HG03064 (cell line): ENCODE results near the gene GBGT1.
"Not testable (repeated sequence)": the region's sequence is repeated elsewhere in the genome, so short reads cannot be mapped to it uniquely, and the experiment has no call there.

Experiments
- ATAC-seq: cut with Tn5 transposase; IDR thresholded peaks from one replicate; pipeline ENCODE4 v1.9.1; 2021; ENCODE audit warnings: low read depth; ENCODE audit not compliant: unreplicated experiment

Gene GBGT1

DNA sequence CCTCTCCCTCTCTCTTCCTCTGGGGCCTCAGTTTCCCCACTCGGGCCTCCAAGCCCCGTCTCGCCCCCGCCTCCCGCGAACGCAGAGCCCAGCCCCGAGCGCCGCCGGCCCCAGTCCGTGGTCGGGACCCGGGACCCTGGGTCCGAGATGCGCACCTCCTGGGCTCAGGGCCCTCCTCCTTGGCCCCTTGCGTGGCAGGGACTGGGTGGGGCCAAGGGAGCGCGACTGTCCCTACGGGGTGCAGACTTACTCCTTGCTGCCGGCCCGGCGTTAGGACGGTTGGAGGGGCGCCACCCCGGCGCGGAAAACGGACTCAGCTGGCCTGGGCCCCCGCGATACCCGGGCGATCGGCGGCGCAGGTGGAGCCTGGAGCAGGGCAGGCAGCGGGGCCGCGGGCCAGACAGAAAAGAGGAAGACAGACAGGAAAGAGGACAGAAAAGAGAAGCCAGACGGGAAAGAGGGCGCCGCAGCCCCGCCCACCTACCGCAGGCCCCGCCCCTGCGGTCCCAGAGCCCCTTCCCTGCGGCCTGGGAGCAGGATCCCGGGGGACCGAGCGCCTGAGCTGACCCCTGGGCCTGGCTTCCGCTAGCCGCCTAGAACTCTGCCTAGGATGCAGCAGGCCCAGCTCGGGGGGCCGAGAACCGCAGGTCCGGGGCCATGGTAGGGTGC, at the start of gene GBGT1:
TSS of gene GBGT1 (minus strand) at position 411 of the 669 bp plus-strand sequence. CDS start 1,502 bp downstream, outside the sequence.
- ATAC-seq = no peak

DNA sequence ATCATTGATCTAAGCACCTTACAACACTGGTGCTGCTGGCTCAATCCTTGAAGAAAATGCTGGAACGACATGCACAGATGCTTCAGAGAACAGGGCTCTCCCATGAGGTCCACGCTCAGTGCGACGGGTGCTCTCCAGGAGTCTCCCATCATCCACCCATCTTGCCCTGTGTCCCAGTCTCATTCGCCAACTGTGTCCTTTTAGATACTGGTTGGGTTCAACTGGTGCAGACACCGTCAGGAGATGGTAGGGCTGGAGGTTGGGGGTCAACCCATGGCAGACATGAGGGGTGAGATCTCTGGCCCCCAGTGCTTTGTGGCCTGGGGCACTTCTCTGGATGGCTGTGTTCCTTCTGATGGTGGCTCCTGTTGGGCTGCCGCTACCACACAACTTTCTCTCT, 46.9 kb upstream of the GBGT1 start:
- ATAC-seq = no peak

DNA sequence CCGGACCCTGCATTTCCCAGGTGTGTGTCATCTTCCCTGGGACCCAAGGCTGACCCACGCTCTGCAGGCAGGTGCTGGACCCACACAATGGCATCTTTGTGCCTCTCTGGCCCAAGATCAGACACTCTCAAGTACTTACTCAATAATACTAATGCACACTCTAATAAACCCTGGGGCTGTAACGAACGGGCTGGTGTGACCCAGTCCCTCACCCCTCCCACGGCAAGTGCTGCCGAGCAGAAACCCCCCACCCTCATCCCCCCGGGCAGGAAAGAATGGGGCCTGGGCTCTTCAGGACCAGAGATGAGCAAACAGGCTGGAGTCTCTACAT, 46.5 kb upstream of the GBGT1 start:
- no peak for ATAC-seq

GRCh38 chr9:133209327-133210201, 45.9 kb upstream of the GBGT1 start:
- ATAC-seq = not testable (repeated sequence)

DNA sequence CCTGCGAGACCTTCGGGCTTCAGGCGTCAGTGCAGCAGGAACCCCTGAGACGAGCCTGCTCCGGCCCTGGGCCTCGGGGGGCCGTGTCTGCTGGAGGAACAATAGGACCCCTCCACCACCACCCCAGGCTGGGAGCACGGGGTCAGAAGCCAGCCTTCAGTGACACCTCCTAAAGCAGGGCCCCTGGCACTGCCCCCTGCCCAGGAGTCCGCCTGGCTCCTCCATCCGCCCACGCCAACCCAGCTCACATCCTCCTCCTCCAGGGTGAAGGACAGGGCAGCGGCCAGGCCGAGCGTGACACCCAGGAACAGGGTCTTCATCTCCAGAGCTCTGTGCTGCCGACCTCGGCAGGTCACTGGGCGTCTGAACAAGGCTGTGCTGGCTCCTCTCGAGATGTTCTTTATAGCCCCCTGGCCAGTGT, 45.2 kb upstream of the GBGT1 start, which contains the start of gene OBP2B:
TSS of gene OBP2B (minus strand) at position 371 of the 421 bp plus-strand sequence. CDS start at position 320, 51 bp downstream.
- not testable (repeated sequence) for ATAC-seq

DNA sequence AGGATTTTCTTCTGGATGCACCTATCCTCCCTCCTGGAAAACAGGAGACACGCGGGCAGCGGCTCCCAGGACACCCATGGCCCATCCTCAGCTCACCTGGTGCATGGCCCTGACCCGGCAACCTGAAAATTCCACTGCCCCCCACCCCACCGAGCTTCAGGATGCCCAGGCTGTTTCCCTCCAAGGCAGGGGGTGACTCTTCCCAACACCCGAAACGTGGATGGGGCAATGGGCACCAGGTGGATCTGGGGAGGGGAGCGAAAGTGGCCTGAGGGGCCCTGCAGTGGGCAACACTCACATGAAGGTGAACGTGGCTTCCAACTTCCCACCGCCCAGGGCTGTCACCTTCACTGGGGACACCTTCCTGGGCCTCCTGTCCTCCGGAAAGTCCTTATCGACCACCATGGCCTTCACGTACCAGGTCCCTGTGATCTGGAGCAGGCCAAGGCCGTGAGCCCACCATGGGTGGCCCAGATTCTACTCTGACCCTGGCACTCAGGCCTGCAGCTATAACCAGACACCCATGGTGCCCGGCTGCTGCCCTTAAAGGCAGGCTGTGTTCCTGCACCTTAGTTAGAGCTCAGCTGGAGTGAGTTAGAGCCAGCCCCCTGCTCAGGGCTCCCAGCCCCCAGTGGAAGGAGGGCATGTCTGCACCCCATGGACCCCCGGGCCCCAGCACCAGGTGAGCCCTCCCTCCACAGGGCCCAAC, 44.6 kb upstream of the GBGT1 start:
- not testable (repeated sequence) for ATAC-seq

- no peak for ATAC-seq
Measured at GRCh38 chr9:133207540-133208170, 43.9 kb upstream of the GBGT1 start.

GRCh38 chr9:133207021-133207531, 43.4 kb upstream of the GBGT1 start:
- no peak for ATAC-seq

DNA sequence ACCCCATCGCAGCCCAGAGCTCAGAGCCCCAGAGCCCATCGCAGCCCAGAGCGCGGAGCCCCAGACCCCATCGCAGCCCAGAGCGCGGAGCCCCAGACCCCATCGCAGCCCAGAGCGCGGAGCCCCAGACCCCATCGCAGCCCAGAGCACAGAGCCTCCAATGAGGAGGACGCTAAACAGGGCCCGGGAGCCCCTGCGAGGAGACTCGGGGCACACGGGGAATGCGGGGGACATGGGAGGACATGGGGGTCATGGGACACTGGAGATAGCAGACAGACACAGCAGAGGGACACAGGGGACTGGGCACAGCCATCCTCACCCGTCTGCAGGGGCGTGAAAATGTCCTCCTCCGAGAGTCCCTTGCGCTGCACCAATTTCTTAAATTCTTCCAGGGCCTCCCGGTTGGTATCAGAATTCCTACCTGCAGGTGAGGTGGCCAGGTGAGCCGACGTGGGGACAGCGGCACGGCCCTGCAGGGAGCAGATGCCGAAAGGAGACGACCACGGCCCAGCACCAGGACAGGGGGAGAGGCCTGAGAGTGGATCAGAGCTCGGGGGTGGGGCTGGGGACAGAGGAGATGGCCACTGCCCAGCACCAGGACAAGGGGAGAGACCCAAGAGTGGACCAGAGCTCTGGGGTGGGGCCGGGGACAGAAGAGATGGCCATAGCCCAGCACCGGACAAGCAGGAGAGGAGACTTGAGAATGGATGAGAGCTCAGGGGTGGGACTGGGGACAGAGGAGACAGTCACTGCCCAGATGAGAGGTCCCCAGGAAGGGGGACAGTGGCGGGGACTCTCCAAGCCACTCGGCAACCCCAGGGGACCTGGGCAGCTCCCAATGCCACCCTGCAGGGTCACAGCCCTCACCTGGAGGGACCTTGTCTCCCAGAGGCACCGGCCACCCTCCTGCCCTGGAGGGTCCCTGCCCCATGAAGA, 42.5 kb upstream of the GBGT1 start:
- ATAC-seq = no peak

DNA sequence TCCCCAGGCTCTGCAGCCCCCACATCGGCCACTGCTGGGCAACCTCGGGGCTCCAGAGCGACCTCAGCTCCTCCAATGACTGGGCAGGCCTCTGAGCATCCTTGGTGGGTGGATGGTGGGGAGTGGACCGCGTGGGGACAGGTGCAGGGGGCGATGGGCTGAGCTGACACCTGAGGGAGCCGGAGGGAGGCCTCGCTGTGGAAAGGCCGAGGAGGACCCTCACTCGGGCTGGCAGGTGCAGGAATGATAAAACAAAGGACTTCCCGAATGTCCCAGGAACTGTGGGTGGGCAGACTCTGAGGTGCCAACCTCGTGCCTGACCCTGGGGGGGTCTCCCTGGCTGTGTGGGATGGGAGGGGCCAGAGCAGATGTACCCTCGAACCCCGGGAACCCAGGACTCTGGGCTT, 41.8 kb upstream of the GBGT1 start:
- ATAC-seq = not testable (repeated sequence)

- no peak for ATAC-seq
Measured at GRCh38 chr9:133204993-133205336, 41.3 kb upstream of the GBGT1 start.

- no peak for ATAC-seq
Measured at GRCh38 chr9:133204335-133204992, 40.8 kb upstream of the GBGT1 start.

GRCh38 chr9:133203506-133204075, 39.9 kb upstream of the GBGT1 start:
- no peak for ATAC-seq

DNA sequence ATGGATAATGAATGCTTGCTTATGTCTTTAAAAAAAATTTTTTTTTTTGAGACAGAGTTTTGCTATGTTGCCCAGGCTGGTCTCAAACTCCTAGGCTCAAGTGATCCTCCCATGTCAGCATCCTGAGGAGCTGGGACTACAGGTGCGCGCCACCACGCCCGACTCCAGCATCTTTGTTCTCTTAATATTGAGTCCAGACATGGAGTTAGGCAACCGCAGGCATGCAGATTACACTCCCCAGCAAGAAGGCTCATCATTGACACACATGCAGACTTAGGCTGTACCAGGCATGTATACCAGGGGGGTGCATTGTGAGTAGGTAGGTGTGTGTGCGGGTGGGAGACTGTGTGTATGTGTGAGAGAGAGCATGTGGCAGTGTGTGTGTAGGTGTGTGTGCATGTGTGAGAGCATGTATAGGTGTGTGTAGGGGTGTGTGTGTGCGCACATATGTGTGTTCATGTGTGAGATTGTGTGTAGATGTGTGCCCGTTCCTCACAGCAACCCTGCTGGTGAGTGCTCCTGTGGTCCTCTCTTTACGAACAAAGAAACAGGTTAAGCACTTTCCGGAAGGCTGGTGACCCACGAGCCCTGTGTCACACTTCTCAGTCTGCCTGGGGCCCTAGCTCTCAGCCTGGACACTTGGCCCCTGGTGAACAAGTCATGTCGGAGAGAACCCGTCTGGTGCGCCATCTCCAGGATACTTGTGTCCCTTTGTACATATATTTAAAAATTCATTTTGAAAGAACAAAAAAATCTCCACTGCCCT, 39.2 kb upstream of the GBGT1 start:
- ATAC-seq = no peak

DNA sequence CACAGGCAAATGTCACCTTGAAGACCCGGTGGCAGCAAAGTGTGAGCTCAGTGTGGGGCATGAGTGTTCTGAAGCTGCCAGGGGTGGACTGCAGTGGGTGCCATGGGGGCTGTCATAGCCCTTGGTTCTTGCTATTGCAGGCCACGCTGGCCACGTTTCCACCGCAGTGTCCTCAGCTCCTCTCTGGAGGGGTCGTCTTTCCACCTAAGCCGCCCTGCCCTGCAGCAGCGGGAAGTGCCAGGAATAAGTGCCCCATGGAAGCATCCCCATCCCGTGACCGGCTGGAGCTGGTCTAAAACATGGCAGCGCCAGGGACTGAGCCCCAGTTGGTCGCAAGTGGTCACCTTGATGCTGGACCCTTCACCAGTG, 38.4 kb upstream of the GBGT1 start:
- ATAC-seq = no peak

DNA sequence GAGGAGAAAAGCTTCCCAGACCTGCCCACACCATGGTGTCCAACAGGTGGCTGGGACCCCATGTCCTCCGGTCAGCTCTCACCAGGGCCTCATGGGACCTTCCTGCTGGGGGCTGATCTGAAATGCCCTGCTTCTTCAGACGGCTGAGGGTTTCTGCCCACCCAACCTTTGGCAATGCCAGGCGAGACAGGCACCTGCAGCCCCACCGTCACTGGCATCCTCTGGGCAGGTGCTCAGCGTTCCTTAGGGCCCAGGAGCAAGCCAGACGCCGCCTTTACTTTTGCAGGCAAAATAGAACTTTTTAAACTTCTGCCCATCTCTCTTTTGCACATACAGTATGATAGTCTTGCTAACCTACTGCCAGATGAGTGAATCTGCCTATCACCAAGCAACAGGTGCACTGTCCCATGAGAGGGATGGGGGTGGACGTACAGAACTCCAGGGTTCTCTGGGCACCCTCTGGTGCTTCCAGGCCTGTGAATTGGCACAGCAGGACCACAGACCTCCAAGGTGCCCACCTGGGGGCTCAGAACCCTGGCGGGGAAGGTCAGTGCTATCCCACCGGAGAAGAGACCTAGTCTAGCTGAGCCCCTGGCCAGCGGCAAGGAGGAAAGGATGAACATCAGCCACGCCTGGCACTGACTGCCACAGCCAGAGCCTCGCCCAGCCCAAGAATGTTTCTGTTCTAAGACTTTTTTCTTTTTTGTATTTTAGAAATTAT, 37.9 kb upstream of the GBGT1 start:
- no peak for ATAC-seq

GRCh38 chr9:133200631-133201030, 36.9 kb upstream of the GBGT1 start:
- ATAC-seq = no peak
